Muscle layer of duodenum (tissue), 2 donors: ENCODE results near the gene HDAC11.

Experiments
- H3K27ac ChIP-seq: one replicate; pipeline ENCODE4 v1.7.0; 2013; ENCODE audit warnings: mild to moderate bottlenecking, low read length
- H3K27me3 ChIP-seq: one replicate; pipeline ENCODE4 v1.7.0; 2013; ENCODE audit warnings: low read depth, mild to moderate bottlenecking, control low read depth, low read length
- H3K36me3 ChIP-seq, 2 donors: one replicate each; pipeline ENCODE4 v1.7.0; 2013; ENCODE audit warnings: low read length in 2 of 2, control low read depth in 1 of 2, mild to moderate bottlenecking in 1 of 2; ENCODE audit not compliant: insufficient read depth in 2 of 2, control insufficient read depth in 1 of 2
- H3K4me1 ChIP-seq, 2 donors: one replicate each; pipeline ENCODE4 v1.7.0; 2013; ENCODE audit warnings: low read length in 2 of 2, mild to moderate bottlenecking in 2 of 2, control low read depth in 1 of 2, moderate library complexity in 1 of 2; ENCODE audit not compliant: insufficient read depth in 2 of 2, control insufficient read depth in 1 of 2
- H3K4me3 ChIP-seq, 2 donors: one replicate each; pipeline ENCODE4 v1.7.0; 2013; ENCODE audit warnings: low read length in 2 of 2, low read depth in 1 of 2, mild to moderate bottlenecking in 1 of 2
- H3K9me3 ChIP-seq, 2 donors: one replicate each; pipeline ENCODE4 v1.7.0; 2013; ENCODE audit warnings: low read length in 2 of 2, control low read depth in 1 of 2, mild to moderate bottlenecking in 1 of 2; ENCODE audit not compliant: control insufficient read depth in 1 of 2
- donor health status: healthy.

Gene HDAC11

GRCh38 chr3:13459605-13460340, 20.3 kb upstream of the HDAC11 start:
- Histone ChIP-seq H3K4me3 (no peak overlapping the region), H3K27me3 (no peaks in the 10 kb centered on the region), H3K36me3 (no peaks in the 10 kb centered on the region), H3K27ac (no peak overlapping the region), H3K4me1 (no peaks in the 10 kb centered on the region), H3K9me3 (no peaks in the 10 kb centered on the region)

- Histone ChIP-seq H3K27me3 (no peaks in the 10 kb centered on the region), H3K27ac (no peak overlapping the region), H3K9me3 (no peaks in the 10 kb centered on the region), H3K4me1 (no peaks in the 10 kb centered on the region), H3K4me3 (no peak overlapping the region), H3K36me3 (no peaks in the 10 kb centered on the region)
Observed at GRCh38 chr3:13460341-13460736, 19.8 kb upstream of the HDAC11 start.

GRCh38 chr3:13461169-13462124, 18.7 kb upstream of the HDAC11 start:
- Histone ChIP-seq H3K36me3 (no peaks in the 10 kb centered on the region), H3K4me1 (no peaks in the 10 kb centered on the region), H3K9me3 (no peaks in the 10 kb centered on the region)

DNA sequence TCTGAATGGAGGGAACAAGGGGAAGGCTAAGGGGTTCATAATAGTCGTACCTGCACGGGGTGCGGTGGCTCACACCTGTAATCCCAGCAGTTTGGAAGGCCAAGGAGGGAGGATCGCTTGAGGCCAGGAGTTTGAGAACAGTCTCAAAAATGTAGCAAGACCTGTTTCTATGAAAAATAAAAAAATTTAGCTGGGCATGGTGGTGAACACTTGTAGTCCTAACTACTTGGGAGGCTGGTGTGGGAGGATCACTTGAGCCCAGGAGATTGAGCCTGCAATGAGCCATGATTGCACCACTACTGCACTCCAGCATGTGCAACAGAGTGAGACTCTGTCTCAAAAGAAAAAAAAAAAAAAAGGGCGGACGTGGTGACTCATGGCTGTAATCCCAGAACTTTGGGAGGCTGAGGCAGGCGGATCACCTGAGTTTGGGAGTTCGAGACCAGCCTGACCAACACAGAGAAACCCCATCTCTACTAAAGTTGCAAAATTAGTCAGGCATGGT, 17.9 kb upstream of the HDAC11 start:
- H3K36me3 ChIP-seq = no peaks in the 10 kb centered on the region

More at GRCh38 chr3:13461169-13462124, 18.7 kb upstream of the HDAC11 start:
- no peak overlapping the region for H3K27ac ChIP-seq
- H3K4me3 ChIP-seq = no peak overlapping the region
- no peaks in the 10 kb centered on the region for H3K27me3 ChIP-seq

GRCh38 chr3:13462822-13463221, 17.3 kb upstream of the HDAC11 start:
- H3K4me1 ChIP-seq = no peaks in the 10 kb centered on the region
- H3K36me3 ChIP-seq = no peaks in the 10 kb centered on the region
- H3K27ac ChIP-seq = no peak overlapping the region
- no peaks in the 10 kb centered on the region for H3K27me3 ChIP-seq
- H3K4me3 ChIP-seq = no peak overlapping the region
- H3K9me3 ChIP-seq = no peaks in the 10 kb centered on the region

More for the DNA sequence above, 17.9 kb upstream of the HDAC11 start:
- H3K27ac ChIP-seq = no peak overlapping the region
- H3K4me1 ChIP-seq = no peaks in the 10 kb centered on the region
- H3K27me3 ChIP-seq = no peaks in the 10 kb centered on the region
- no peaks in the 10 kb centered on the region for H3K9me3 ChIP-seq
- no peak overlapping the region for H3K4me3 ChIP-seq

- no peak overlapping the region for H3K4me3 ChIP-seq
- H3K27ac ChIP-seq = no peak overlapping the region
- H3K27me3 ChIP-seq = no peaks in the 10 kb centered on the region
- no peaks in the 10 kb centered on the region for H3K36me3 ChIP-seq
- H3K9me3 ChIP-seq = no peaks in the 10 kb centered on the region
- H3K4me1 ChIP-seq = no peaks in the 10 kb centered on the region
Observed at GRCh38 chr3:13463618-13464400, 16.3 kb upstream of the HDAC11 start.

DNA sequence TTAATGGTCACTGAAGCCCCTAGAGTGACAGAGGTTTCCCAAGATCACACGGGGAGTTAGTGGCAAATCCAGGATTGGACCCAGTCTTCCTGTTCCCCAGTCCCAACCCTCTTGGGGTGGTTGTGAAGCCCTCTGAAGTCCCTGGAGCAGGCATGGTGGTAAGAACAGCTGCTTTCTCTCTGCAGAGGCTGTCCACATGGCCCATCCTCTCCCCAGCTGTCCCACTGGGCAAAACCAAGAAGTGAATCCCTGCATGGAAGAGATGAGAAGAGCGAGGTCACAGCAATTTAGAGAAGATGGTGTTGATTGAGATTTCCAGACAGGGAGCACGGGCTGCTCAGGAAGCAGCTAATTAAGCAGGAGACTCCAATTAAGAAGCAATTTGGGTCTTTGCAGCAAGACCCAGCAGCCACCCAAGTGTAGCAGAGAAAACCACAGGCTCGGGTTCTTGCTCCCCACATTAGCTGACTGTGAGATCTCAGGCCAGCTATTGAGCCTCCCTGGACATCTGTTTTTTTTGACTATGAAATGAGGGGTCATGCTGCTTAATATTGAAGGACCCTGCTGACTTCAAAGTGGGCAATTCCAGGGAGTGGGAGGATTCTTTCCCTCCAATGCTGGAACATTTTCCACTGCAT, 14.8 kb upstream of the HDAC11 start:
- no peak overlapping the region for H3K27ac ChIP-seq
- H3K9me3 ChIP-seq = no peaks in the 10 kb centered on the region
- no peak overlapping the region for H3K4me3 ChIP-seq

DNA sequence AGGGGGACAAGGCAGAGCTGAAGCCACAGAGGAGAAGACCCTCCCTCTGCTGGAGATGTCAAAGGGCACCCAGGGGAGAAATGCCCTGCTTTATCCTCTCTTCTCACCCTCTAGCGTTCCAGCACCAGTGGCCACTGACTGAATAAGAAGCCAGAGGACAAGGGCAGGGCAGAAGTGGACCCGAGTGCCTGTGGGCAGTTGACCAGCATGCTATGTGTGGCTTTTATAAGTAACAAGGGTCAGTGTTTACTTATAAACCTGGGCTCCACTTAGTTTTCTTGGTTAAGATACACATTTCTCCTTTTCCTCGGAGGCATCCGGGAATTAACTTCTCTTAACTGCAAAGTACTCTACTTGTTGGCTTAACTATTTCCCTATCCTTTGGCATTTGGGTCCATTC, 13.3 kb upstream of the HDAC11 start:
- no peaks in the 10 kb centered on the region for H3K4me1 ChIP-seq
- H3K9me3 ChIP-seq = no peaks in the 10 kb centered on the region
- H3K36me3 ChIP-seq = no peaks in the 10 kb centered on the region
- H3K4me3 ChIP-seq = no peak overlapping the region
- no peak overlapping the region for H3K27ac ChIP-seq
- no peaks in the 10 kb centered on the region for H3K27me3 ChIP-seq

More for the DNA sequence above, 14.8 kb upstream of the HDAC11 start:
- no peaks in the 10 kb centered on the region for H3K36me3 ChIP-seq
- H3K4me1 ChIP-seq = no peaks in the 10 kb centered on the region
- no peaks in the 10 kb centered on the region for H3K27me3 ChIP-seq

DNA sequence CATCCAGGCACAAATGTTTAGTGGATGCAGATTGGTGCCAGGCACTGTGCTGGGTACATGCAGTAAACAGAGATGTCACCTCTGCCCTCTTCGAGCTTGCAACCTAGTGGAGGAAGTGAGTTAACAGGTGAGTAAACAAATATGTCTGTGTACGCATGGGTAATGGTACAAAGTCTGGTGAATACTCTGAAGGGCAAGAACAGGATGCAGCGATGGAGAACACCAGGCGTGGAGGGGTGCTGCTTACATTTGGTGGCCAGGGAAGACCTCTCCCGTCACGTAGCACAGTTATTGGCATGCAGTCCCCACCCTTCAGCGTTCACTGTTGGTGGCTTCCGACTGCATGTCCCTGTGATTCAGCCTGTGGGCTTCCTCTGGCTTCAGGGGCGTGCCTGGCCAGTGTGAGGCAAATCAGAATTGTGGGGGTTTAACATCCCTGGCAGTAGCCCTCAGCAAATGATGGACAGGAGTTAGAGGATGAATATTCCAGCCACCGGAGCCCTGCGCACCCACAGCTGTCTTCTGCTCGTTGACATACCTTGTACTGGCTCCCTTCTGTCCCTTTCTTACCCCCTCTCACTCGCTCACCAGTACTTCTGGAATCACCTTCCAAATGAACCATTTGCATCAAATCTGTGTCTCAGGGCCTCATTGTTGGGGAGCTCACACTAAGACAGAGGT, 9.1 kb upstream of the HDAC11 start:
- no peaks in the 10 kb centered on the region for H3K4me1 ChIP-seq
- no peaks in the 10 kb centered on the region for H3K27me3 ChIP-seq
- no peak overlapping the region for H3K4me3 ChIP-seq
- H3K27ac ChIP-seq = no peak overlapping the region
- no peaks in the 10 kb centered on the region for H3K36me3 ChIP-seq
- no peaks in the 10 kb centered on the region for H3K9me3 ChIP-seq

- Histone ChIP-seq H3K27me3 (no peaks in the 10 kb centered on the region), H3K4me3 (no peak overlapping the region), H3K36me3 (no peaks in the 10 kb centered on the region), H3K9me3 (no peaks in the 10 kb centered on the region), H3K27ac (no peak overlapping the region), H3K4me1 (no peaks in the 10 kb centered on the region)
Observed at GRCh38 chr3:13472286-13472685, 7.8 kb upstream of the HDAC11 start.
